H1 (cell line): ENCODE results near the gene SLC6A3. TPM values are rescaled to one million over a fixed set of nuclear protein-coding genes. Genes with fewer than 3 reads are reported as not detected.
A peak's percentile ranks its signal among the peaks of the same experiment; 100 is the strongest.

Source experiments
- CTCF ChIA-PET: fragments of 300-600 bp; sonication (Branson Sonifier 250); formaldehyde crosslinking; loops from one replicate; lab custom pipeline; 2021; ENCODE audit not compliant: partially characterized antibody; lab: Charles Lee
- POLR2A ChIA-PET: fragments of 300-600 bp; sonication (Branson Sonifier 250); formaldehyde crosslinking; loops from one replicate; lab custom pipeline; 2021; ENCODE audit warnings: inconsistent platforms; ENCODE audit not compliant: partially characterized antibody; lab: Charles Lee
- DNase-seq, 2 experiments: peaks; one replicate each; pipeline versions ENCODE4 v3.0.0 to v3.0.0-alpha.2; 2010 to 2022; ENCODE audit warnings: low spot score in 2 of 2, low read depth in 1 of 2, mixed read lengths in 1 of 2
- FAIRE-seq: peaks from 2 replicates; lab custom pipeline; 2011; peaks lifted over from hg19 to GRCh38; lab: Jason Lieb, UNC
- H2AFZ ChIP-seq: 2 replicates; pipeline ENCODE4 v1.8.1; 2012; ENCODE audit warnings: low read length, inconsistent platforms
- H2AK5ac ChIP-seq: 2 replicates; pipeline ENCODE4 v1.6.1; 2013; ENCODE audit warnings: low read depth, low read length
- H2BK120ac ChIP-seq: replicated peaks from 2 replicates; pipeline ENCODE3; 2013; ENCODE audit warnings: low read depth, low read length, inconsistent platforms
- H2BK12ac ChIP-seq: 2 replicates; pipeline ENCODE4 v1.6.1; 2013; ENCODE audit warnings: low read depth, low read length
- H2BK15ac ChIP-seq: 2 replicates; pipeline ENCODE4 v1.6.1; 2013; ENCODE audit warnings: low read length
- H2BK20ac ChIP-seq: 2 replicates; pipeline ENCODE4 v1.6.1; 2013; ENCODE audit warnings: low read length
- H2BK5ac ChIP-seq: 2 replicates; pipeline ENCODE4 v1.6.1; 2013; ENCODE audit warnings: low read depth, low read length
- H3K14ac ChIP-seq: 2 replicates; pipeline ENCODE4 v1.6.1; 2013; ENCODE audit warnings: inconsistent platforms; ENCODE audit not compliant: insufficient read length
- H3K18ac ChIP-seq: 2 replicates; pipeline ENCODE4 v1.6.1; 2013; ENCODE audit warnings: low read length; ENCODE audit errors: extremely low read depth
- H3K23ac ChIP-seq: 2 replicates; pipeline ENCODE4 v1.6.1; 2013; ENCODE audit warnings: inconsistent platforms; ENCODE audit not compliant: insufficient read length
- H3K23me2 ChIP-seq: 2 replicates; pipeline ENCODE4 v1.6.1; 2013; ENCODE audit warnings: low read depth, low read length
- H3K27ac ChIP-seq: 2 replicates; pipeline ENCODE4 v1.6.1; 2011; ENCODE audit warnings: low read depth, low read length, inconsistent platforms
- H3K27me3 ChIP-seq, 4 experiments: replicated peaks in 1 of 4; 1 replicate in 1 of 4; 2 replicates in 3 of 4; pipeline versions ENCODE4 v1.6.1 to v1.8.1; 2011 to 2013; ENCODE audit warnings: low read length in 3 of 4, mild to moderate bottlenecking in 3 of 4, inconsistent platforms in 2 of 4, mixed read lengths in 2 of 4, moderate library complexity in 1 of 4; ENCODE audit not compliant: control insufficient read depth in 3 of 4, insufficient read depth in 3 of 4; ENCODE audit errors: extremely low read depth in 1 of 4
- H3K36me3 ChIP-seq, 4 experiments: 2 replicates each; pipeline versions ENCODE4 v1.6.1 to v1.8.1; 2011 to 2013; ENCODE audit warnings: mild to moderate bottlenecking in 4 of 4, low read length in 3 of 4, moderate library complexity in 2 of 4, control low read depth in 1 of 4, inconsistent platforms in 1 of 4; ENCODE audit not compliant: insufficient read depth in 4 of 4, control insufficient read depth in 2 of 4
- H3K4ac ChIP-seq: replicated peaks from 2 replicates; pipeline ENCODE3; 2013; ENCODE audit warnings: low read length, low read depth, mixed read lengths, inconsistent platforms; ENCODE audit not compliant: insufficient read length
- H3K4me1 ChIP-seq, 4 experiments: replicated peaks in 1 of 4; 1 replicate in 1 of 4; 2 replicates in 3 of 4; pipeline versions ENCODE4 v1.6.1 to v1.8.1; 2011 to 2013; ENCODE audit warnings: low read length in 3 of 4, inconsistent platforms in 2 of 4, mixed read lengths in 1 of 4; ENCODE audit not compliant: insufficient read depth in 4 of 4, control insufficient read depth in 3 of 4
- H3K4me2 ChIP-seq, 2 experiments: 2 replicates each; pipeline versions ENCODE4 v1.6.1 to v1.8.1; 2011 to 2013; ENCODE audit warnings: low read depth in 2 of 2, low read length in 2 of 2, control low read depth in 1 of 2, inconsistent platforms in 1 of 2, mild to moderate bottlenecking in 1 of 2; ENCODE audit not compliant: insufficient read depth in 1 of 2
- H3K4me3 ChIP-seq, 4 experiments: fragments of 200-600, 300-600 bp in 1 of 4; sonication (generic), shearing (Covaris generic), sonication (Bioruptor Twin) in 1 of 4; 2 replicates each; pipeline versions ENCODE4 v1.5.1 to v1.8.1; 2011 to 2016; ENCODE audit warnings: low read length in 4 of 4, low read depth in 3 of 4, control low read depth in 2 of 4, inconsistent platforms in 2 of 4, mild to moderate bottlenecking in 2 of 4, mixed read lengths in 1 of 4, moderate library complexity in 1 of 4; ENCODE audit not compliant: insufficient read depth in 2 of 4; ENCODE audit errors: extremely low read depth in 1 of 4
- H3K56ac ChIP-seq: replicated peaks from 2 replicates; pipeline ENCODE3; 2013; ENCODE audit warnings: low read depth, mild to moderate bottlenecking, mixed read lengths, low read length, inconsistent platforms; ENCODE audit not compliant: insufficient read length
- H3K79me1 ChIP-seq: 2 replicates; pipeline ENCODE4 v1.6.1; 2013; ENCODE audit warnings: low read depth, low read length, control low read depth
- H3K79me2 ChIP-seq, 2 experiments: 2 replicates each; pipeline versions ENCODE4 v1.6.1 to v1.8.1; 2012 to 2013; ENCODE audit warnings: low read length in 2 of 2, mild to moderate bottlenecking in 2 of 2, inconsistent platforms in 1 of 2; ENCODE audit not compliant: insufficient read depth in 2 of 2, control insufficient read depth in 1 of 2
- H3K9ac ChIP-seq, 4 experiments: replicated peaks in 1 of 4; 1 replicate in 1 of 4; 2 replicates in 3 of 4; pipeline versions ENCODE4 v1.6.1 to v1.8.1; 2011 to 2013; ENCODE audit warnings: low read depth in 3 of 4, low read length in 3 of 4, control low read depth in 2 of 4, mild to moderate bottlenecking in 2 of 4, moderate library complexity in 2 of 4, inconsistent platforms in 1 of 4; ENCODE audit errors: extremely low read depth in 1 of 4
- H3K9me3 ChIP-seq, 2 experiments: 2 replicates each; pipeline versions ENCODE4 v1.6.1 to v1.8.1; 2012 to 2013; ENCODE audit warnings: mild to moderate bottlenecking in 2 of 2, moderate library complexity in 2 of 2, control low read depth in 1 of 2, inconsistent platforms in 1 of 2, low read depth in 1 of 2, low read length in 1 of 2, mixed read lengths in 1 of 2; ENCODE audit not compliant: insufficient read depth in 2 of 2
- H4K20me1 ChIP-seq, 2 experiments: replicated peaks in 1 of 2; 2 replicates each; pipeline versions ENCODE3 to v1.8.1; 2011 to 2013; ENCODE audit warnings: inconsistent platforms in 2 of 2, low read length in 2 of 2, mild to moderate bottlenecking in 1 of 2; ENCODE audit not compliant: insufficient read depth in 2 of 2, control insufficient read depth in 1 of 2
- H4K5ac ChIP-seq: 2 replicates; pipeline ENCODE4 v1.6.1; 2013; ENCODE audit warnings: low read length, low read depth, mixed read lengths, inconsistent platforms; ENCODE audit not compliant: insufficient read length
- H4K8ac ChIP-seq: 2 replicates; pipeline ENCODE4 v1.8.0; 2013; ENCODE audit warnings: mild to moderate bottlenecking, moderate library complexity, low read length, inconsistent platforms; ENCODE audit not compliant: insufficient read depth; ENCODE audit errors: extremely low read depth
- H4K91ac ChIP-seq: replicated peaks from 2 replicates; pipeline ENCODE3; 2013; ENCODE audit warnings: low read length, mixed read lengths, inconsistent platforms; ENCODE audit not compliant: insufficient read length
- EZH2 ChIP-seq: fragments of 200-600 bp; sonication (generic); IDR thresholded peaks from 2 replicates; pipeline ENCODE4 v1.7.1; 2012; ENCODE audit warnings: low read depth, mild to moderate bottlenecking, moderate library complexity, low read length, inconsistent platforms; ENCODE audit not compliant: severe bottlenecking
- FOSL1 ChIP-seq: IDR thresholded peaks from 2 replicates; pipeline ENCODE4 v1.6.1; 2011; ENCODE audit warnings: mild to moderate bottlenecking, low read depth, low read length, moderate library complexity; ENCODE audit not compliant: insufficient read depth
- RBBP5 ChIP-seq: IDR thresholded peaks from 2 replicates; pipeline ENCODE4 v1.7.1; 2012; ENCODE audit warnings: low read depth, mild to moderate bottlenecking, inconsistent platforms, low read length, moderate library complexity, borderline replicate concordance
- ZNF274 ChIP-seq: IDR thresholded peaks from 2 replicates; pipeline ENCODE4 v1.7.0; 2012; ENCODE audit warnings: low read length, borderline replicate concordance; ENCODE audit errors: extremely low read depth
- WGBS, 2 experiments: shearing (Covaris generic) in 1 of 2; methylation state at CpG; one replicate each; pipeline versions ENCODE4 v1.1.6 to v1.1.7; 2013 to 2015; ENCODE audit warnings: low lambda C conversion rate in 2 of 2, mixed read lengths in 2 of 2, inconsistent platforms in 1 of 2, low coverage in 1 of 2, missing lambda C conversion rate in 1 of 2; ENCODE audit not compliant: insufficient replicate concordance in 2 of 2, insufficient coverage in 1 of 2, insufficient read length in 1 of 2; ENCODE audit errors: extremely low coverage in 1 of 2, missing lambda C conversion rate in 1 of 2; 5-methylcytosine and 5-hydroxymethylcytosine counted together
- polyA plus RNA-seq, 7 experiments: library from polyadenylated mRNA; depleted of rRNA in 3 of 7; stranded (reverse) in 5 of 7; unstranded in 2 of 7; fragments of >200 nt in 5 of 7; fragments of 200-250 nt in 2 of 7; gene quantifications; 1 replicate in 5 of 7; 2 replicates in 1 of 7; 4 replicates in 1 of 7; pipeline versions ENCODE4 v1.2.1 to v1.2.3, GENCODE V29; 2011 to 2013; ENCODE audit warnings: missing spikeins in 2 of 7, mixed read lengths in 2 of 7
- total RNA-seq: library from RNA; stranded (reverse); fragmentation: NEBNext Ultra II Directional; extraction: Animal tissue kit (Norgen Biotek cat#: 25700); gene quantifications from 2 replicates; pipeline ENCODE4 v1.2.1, GENCODE V29; 2021

The SLC6A3 gene
- total and polyA plus RNA-seq, 2 of the 8 experiments (the other 6 are each of a cell fraction or from before 2014, with no cell fraction given): 0.48 to 0.91 TPM

DNA sequence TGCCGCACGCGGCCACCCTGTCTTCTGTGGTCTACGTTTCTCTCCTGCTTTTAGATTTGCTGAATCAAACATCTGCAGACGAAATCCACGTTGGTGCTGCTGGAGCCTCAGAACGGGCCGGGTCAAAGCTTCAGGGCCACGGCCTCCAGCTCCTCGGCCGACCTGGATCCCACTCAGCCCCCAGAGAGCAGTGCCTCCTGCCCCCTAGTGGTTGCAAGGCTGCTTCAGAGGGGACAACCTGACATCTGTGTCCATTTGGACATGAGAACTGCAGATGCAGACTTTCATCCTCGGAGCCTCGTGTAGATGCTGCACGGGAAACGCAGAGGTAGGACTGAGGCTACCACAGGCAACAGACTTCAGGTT is 23.0 kb upstream of the SLC6A3 start:
- no peak for FAIRE-seq
- Histone ChIP-seq H3K36me3 (peaks cover 24 to 78% (median 62%) of the 10 kb centered on the region in 4 experiments), H4K8ac (no peak overlapping the region), H3K79me2 (peaks cover 0 to 3% of the 10 kb centered on the region in 2 experiments; a peak in 1 of 4 replicates), H3K9ac (no peak overlapping the region), H2BK120ac (no peak overlapping the region), H3K23me2 (0 out of 2 replicates have a peak, but pooled peaks cover 1% of the 10 kb centered on the region), H3K9me3 (peaks cover 9 to 10% of the 10 kb centered on the region in 2 experiments; a peak in 2 of 4 replicates), H4K20me1 (peaks cover 0 to 22% of the 10 kb centered on the region in 2 experiments), H3K23ac (no peak overlapping the region), H2BK15ac (no peak overlapping the region), H4K91ac (no peak overlapping the region), H2BK20ac (no peak overlapping the region), H2BK5ac (0 out of 2 replicates have a peak overlapping the region, but pooled peaks have one; percentile 16), H4K5ac (no peak overlapping the region), H3K4me1 (no peaks in the 10 kb centered on the region), H3K27me3 (no peaks in the 10 kb centered on the region; a peak in 1 of 7 replicates), H3K4me2 (no peak overlapping the region), H3K14ac (no peak overlapping the region), H3K4me3 (no peak overlapping the region), H3K79me1 (peaks cover 10% of the 10 kb centered on the region; the same call in 1 of the 2 replicates), H3K18ac (no peak overlapping the region), H3K27ac (no peak overlapping the region), H3K4ac (no peak overlapping the region), H2AFZ (no peak overlapping the region), H2AK5ac (no peak overlapping the region), H2BK12ac (no peak overlapping the region), H3K56ac (no peak overlapping the region)
- peak in 1 of 2 experiments; percentile 78 for DNase-seq
- ChIA-PET CTCF (interaction anchor here (0.6 to 5.6 kb wide), 35 partner anchors 11 to 220 kb away, joined by 3 to 47 read pairs (median 3); no protein-coding TSS in a partner anchor), POLR2A (interaction anchor here (0.8 to 2.1 kb wide), 4 partner anchors 8 to 123 kb away, joined by 3 to 8 read pairs (median 4); no protein-coding TSS in a partner anchor)
- WGBS, 2 experiments: 95% methylated on average over 15 of the region's 15 CpGs; no CpG with 5 or more reads in 1 of the 2 experiments
- TF ChIP-seq ZNF274 (no peak), RBBP5 (no peak), EZH2 (no peak), FOSL1 (no peak)
